ENCODE results near the gene PRRX2.
"Not testable (repeated sequence)": the region's sequence is repeated elsewhere in the genome, so short reads cannot be mapped to it uniquely, and the experiment has no call there.

Gene PRRX2

GRCh38 chr9:129655154-129655553 lies 10.3 kb upstream of the PRRX2 start:
- no peak for DNase-seq

GRCh38 chr9:129655696-129656095 lies 9.8 kb upstream of the PRRX2 start:
- DNase-seq: no peak

GRCh38 chr9:129656795-129657390 lies 8.6 kb upstream of the PRRX2 start:
- DNase-seq: no peak

GRCh38 chr9:129661029-129661428 lies 4.4 kb upstream of the PRRX2 start:
- no peak for DNase-seq

GRCh38 chr9:129662239-129662638 lies 3.2 kb upstream of the PRRX2 start:
- DNase-seq: not testable (repeated sequence)

- DNase-seq: no peak
Measured at GRCh38 chr9:129664746-129665388, 580 bp upstream of the PRRX2 start.

GRCh38 chr9:129665814-129666520 lies 520 bp downstream of the PRRX2 start:
- no peak for DNase-seq

- no peak for DNase-seq
Measured at GRCh38 chr9:129666575-129666974, 1.1 kb downstream of the PRRX2 start.

GRCh38 chr9:129667378-129667777 lies 1.9 kb downstream of the PRRX2 start:
- no peak for DNase-seq

GRCh38 chr9:129667850-129668249 lies 2.4 kb downstream of the PRRX2 start:
- no peak for DNase-seq

GRCh38 chr9:129669141-129669718 lies 3.8 kb downstream of the PRRX2 start:
- no peak for DNase-seq

GRCh38 chr9:129669946-129670345 lies 4.5 kb downstream of the PRRX2 start:
- no peak for DNase-seq

GRCh38 chr9:129671065-129671464 lies 5.6 kb downstream of the PRRX2 start:
- DNase-seq: no peak

GRCh38 chr9:129671519-129671918 lies 6.1 kb downstream of the PRRX2 start:
- DNase-seq: no peak

GRCh38 chr9:129672702-129673101 lies 7.3 kb downstream of the PRRX2 start:
- no peak for DNase-seq

- no peak for DNase-seq
Measured at GRCh38 chr9:129673602-129674001, 8.2 kb downstream of the PRRX2 start.

- no peak for DNase-seq
Measured at GRCh38 chr9:129674229-129674628, 8.8 kb downstream of the PRRX2 start.

- no peak for DNase-seq
Measured at GRCh38 chr9:129675620-129676019, 10.2 kb downstream of the PRRX2 start.

- DNase-seq: no peak
Measured at GRCh38 chr9:129676287-129676686, 10.8 kb downstream of the PRRX2 start.

- no peak for DNase-seq
Measured at GRCh38 chr9:129676975-129677374, 11.5 kb downstream of the PRRX2 start.

GRCh38 chr9:129677456-129677855 lies 12.0 kb downstream of the PRRX2 start:
- DNase-seq: no peak

- DNase-seq: no peak
Measured at GRCh38 chr9:129678844-129679243, 13.4 kb downstream of the PRRX2 start.

GRCh38 chr9:129679537-129679936 lies 14.1 kb downstream of the PRRX2 start:
- no peak for DNase-seq

- DNase-seq: no peak
Measured at GRCh38 chr9:129681924-129682323, 16.5 kb downstream of the PRRX2 start.
